GM18951 (cell line): ENCODE results near the gene NFKBIL1.

Experiments used
- POLR2A ChIP-seq: IDR thresholded peaks from 4 replicates; pipeline ENCODE4 v1.6.1; 2011; ENCODE audit warnings: mild to moderate bottlenecking; ENCODE audit not compliant: insufficient read length, insufficient read depth; ENCODE audit errors: extremely low read depth
- in situ Hi-C: fragments of 300-500 bp; cut with MboI; formaldehyde crosslinking; loops from one replicate; pipeline ENCODE4 v1.12.0; 2022; ENCODE audit warnings: low sequenced_read_pairs, mixed read lengths, inconsistent platforms; ENCODE audit not compliant: unreplicated experiment

Gene NFKBIL1

DNA sequence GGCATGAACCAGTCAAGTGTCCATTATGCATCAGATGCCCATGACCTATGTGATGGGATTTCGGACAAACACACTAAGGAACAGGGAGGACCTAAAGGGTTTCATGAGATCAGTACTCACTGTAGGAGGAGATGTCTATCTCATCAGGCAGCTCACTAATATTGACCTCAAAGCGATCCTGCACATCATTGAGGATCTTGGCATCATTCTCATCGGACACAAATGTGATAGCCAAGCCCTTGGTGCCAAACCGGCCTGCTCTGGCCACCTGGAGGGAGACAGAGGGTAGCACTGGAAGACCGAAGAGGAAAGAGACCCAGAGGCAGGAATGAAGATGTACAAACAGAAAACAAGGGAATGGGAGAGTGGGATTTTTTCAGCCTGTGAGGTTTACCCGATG, 16.7 kb upstream of the NFKBIL1 start:
- TF ChIP-seq POLR2A: no peak
- in situ Hi-C loops: no loop called here

DNA sequence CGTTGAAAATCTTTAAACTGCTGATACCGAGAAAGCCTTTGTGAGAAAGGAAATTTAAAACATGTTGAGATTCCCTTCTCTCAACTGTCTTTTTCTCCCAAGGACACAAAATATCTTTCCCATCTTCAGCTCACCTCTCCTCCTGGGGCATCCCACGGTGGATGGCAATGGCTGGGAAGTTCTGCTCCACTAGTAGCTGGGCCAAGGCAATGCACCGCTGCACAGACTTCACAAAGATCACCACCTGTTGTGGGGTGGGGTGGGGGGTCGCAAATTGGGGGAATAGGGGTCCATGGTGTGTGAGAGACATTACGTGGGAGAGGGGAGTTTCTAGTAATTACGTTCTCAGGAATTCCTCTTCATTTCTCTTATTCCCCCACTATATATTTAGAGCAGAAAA, 16.2 kb upstream of the NFKBIL1 start:
- TF ChIP-seq POLR2A: no peak
- in situ Hi-C loops: no loop called here

DNA sequence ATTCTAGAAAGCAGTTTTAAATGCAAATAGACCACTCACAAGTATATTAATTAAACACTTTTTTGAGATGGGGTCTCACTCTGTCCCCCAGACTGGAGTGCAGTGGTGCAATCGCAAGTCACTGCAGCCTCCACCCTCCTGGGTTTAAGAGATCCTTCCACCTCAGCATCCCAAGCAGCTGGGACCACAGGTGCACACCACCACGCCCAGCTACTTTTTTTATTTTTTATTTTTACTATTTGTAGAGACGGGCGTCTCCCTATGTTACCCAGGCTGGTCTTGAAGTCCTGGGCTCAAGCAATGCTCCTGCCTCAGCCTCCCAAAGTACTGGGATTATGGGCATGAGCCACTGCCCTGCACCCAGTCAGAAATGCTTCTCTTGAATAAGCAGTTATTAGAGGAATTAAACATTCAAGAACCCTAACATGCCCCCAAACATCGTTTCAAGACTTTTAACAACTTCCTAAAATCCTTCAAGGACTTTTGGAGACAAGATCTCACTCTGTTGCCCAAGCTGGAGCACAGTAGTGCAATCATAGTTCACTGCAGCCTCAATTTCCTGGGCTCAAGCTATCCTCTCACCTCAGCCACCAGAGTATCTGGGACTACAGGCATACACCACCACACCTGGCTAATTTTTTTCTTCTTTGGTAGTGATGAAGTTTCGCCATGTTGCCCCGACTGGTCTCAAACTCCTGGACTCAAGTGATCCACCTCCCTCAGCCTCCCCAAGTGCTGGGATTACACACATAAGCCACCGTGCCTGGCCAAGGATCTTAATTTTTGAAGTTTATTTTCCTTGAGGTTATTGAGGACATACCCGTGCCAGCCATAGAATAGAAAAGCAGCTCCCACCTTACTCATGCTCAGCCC, 15.4 kb upstream of the NFKBIL1 start:
- TF ChIP-seq POLR2A: no peak
- in situ Hi-C loops: no loop called here

- no peak for TF ChIP-seq POLR2A
- in situ Hi-C loops: no loop called here
Measured at GRCh38 chr6:31532644-31533454, 14.6 kb upstream of the NFKBIL1 start.

DNA sequence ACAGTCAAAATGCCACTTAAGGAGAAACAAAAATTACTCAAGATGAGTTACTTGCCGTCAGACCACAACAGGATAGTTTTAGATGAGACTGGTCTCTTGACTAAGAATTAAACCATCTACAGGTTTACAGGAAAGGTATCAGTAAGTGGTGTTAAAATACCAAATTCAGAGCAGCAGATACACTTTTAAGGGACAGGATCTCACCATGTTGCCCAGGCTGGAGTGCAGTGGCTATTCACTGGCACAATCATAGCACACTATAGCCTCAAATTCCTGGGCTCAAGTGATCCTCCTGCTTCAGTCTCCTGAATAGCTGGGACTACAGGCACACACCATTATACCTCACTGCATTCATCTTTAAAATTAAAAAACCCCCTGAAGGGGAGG, 14.0 kb upstream of the NFKBIL1 start:
- in situ Hi-C loops: no loop called here
- TF ChIP-seq POLR2A: no peak

GRCh38 chr6:31534011-31534410, 13.4 kb upstream of the NFKBIL1 start:
- in situ Hi-C loops: no loop called here
- no peak for TF ChIP-seq POLR2A

GRCh38 chr6:31534521-31535040, 12.8 kb upstream of the NFKBIL1 start:
- peak; percentile 10 for TF ChIP-seq POLR2A
- in situ Hi-C loops: no loop called here

GRCh38 chr6:31535538-31536324, 11.7 kb upstream of the NFKBIL1 start:
- TF ChIP-seq POLR2A: no peak
- in situ Hi-C loops: no loop called here

GRCh38 chr6:31538805-31539400, 8.5 kb upstream of the NFKBIL1 start:
- in situ Hi-C loops: no loop called here

GRCh38 chr6:31540640-31541039, 6.8 kb upstream of the NFKBIL1 start:
- in situ Hi-C loops: no loop called here
- TF ChIP-seq POLR2A: no peak

More at GRCh38 chr6:31538805-31539400, 8.5 kb upstream of the NFKBIL1 start:
- TF ChIP-seq POLR2A: no peak

GRCh38 chr6:31541059-31541657, 6.2 kb upstream of the NFKBIL1 start:
- TF ChIP-seq POLR2A: no peak
- in situ Hi-C loops: no loop called here
